GM12878 (cell line): ENCODE results near the gene DNAJB2. TPM values are rescaled to one million over a fixed set of nuclear protein-coding genes. Genes with fewer than 3 reads are reported as not detected.

Source experiments
- ATAC-seq: fragments of 200-7000 bp; cut with Tn5 transposase; 3 replicates; pipeline ENCODE4 v1.9.1; 2020; ENCODE audit warnings: mild to moderate bottlenecking, moderate library complexity
- BruUV-seq: library from RNA; stranded (reverse); fragments of 400-500 nt; replicated peaks from 2 replicates; lab custom pipeline; 2021; lab: Mats Ljungman, UMichigan
- CTCF ChIA-PET: fragments of 300-600 bp; sonication (Branson Sonifier 250); formaldehyde crosslinking; extraction: SDS; loops from one replicate; lab custom pipeline; 2021; ENCODE audit warnings: inconsistent platforms; lab: Yijun Ruan, JAX
- POLR2A ChIA-PET: fragments of 350-600 bp; formaldehyde crosslinking; extraction: SDS; loops from one replicate; lab custom pipeline; 2021; ENCODE audit warnings: inconsistent platforms; lab: Charles Lee
- RAD21 ChIA-PET: fragments of 300-600 bp; sonication (Branson Sonifier 250); formaldehyde crosslinking; loops from one replicate; lab custom pipeline; 2023; ENCODE audit warnings: antibody characterized with exemption; ENCODE audit not compliant: unreplicated experiment; lab: Charles Lee
- SMC1A ChIA-PET: fragments of 300-600 bp; sonication (Branson Sonifier 250); formaldehyde crosslinking; loops from one replicate; lab custom pipeline; 2023; ENCODE audit not compliant: unreplicated experiment, uncharacterized antibody; lab: Charles Lee
- DNase-seq: peaks from one replicate; pipeline ENCODE4 v3.0.0-alpha.2; 2011; ENCODE audit warnings: low read depth, low spot score
- FAIRE-seq: peaks from 3 replicates; lab custom pipeline; 2011; peaks lifted over from hg19 to GRCh38; lab: Jason Lieb, UNC
- H2AFZ ChIP-seq: 2 replicates; pipeline ENCODE4 v1.6.0; 2011; ENCODE audit warnings: low read depth, low read length, control low read depth; ENCODE audit not compliant: control insufficient read depth
- H3K27ac ChIP-seq: 2 replicates; pipeline ENCODE4 v1.5.1; 2011; ENCODE audit warnings: control low read depth; ENCODE audit not compliant: control insufficient read depth, insufficient read depth
- H3K27me3 ChIP-seq, 2 experiments: replicated peaks in 1 of 2; 2 replicates each; pipeline versions ENCODE4 v1.6.0 to v1.6.1; 2011; ENCODE audit warnings: low read length in 1 of 2; ENCODE audit not compliant: control insufficient read depth in 2 of 2, insufficient read depth in 2 of 2
- H3K36me3 ChIP-seq, 2 experiments: 2 replicates each; pipeline ENCODE4 v1.5.1; 2011; ENCODE audit warnings: low read length in 1 of 2; ENCODE audit not compliant: control insufficient read depth in 2 of 2, insufficient read depth in 2 of 2
- H3K4me1 ChIP-seq: 2 replicates; pipeline ENCODE4 v1.6.1; 2011; ENCODE audit warnings: mild to moderate bottlenecking, low read length, moderate library complexity, mixed read lengths; ENCODE audit not compliant: control insufficient read depth, insufficient read depth
- H3K4me2 ChIP-seq: 2 replicates; pipeline ENCODE4 v1.6.0; 2011; ENCODE audit warnings: control low read depth; ENCODE audit not compliant: control insufficient read depth, insufficient read depth
- H3K4me3 ChIP-seq: fragments of 200-600 bp; sonication (generic); 2 replicates; pipeline ENCODE4 v1.5.1; 2016
- H3K79me2 ChIP-seq: 2 replicates; pipeline ENCODE4 v1.6.0; 2011; ENCODE audit warnings: low read length; ENCODE audit not compliant: control insufficient read depth, insufficient read depth
- H3K9ac ChIP-seq: 2 replicates; pipeline ENCODE4 v1.8.0; 2011; ENCODE audit warnings: low read length, control low read depth, mixed read lengths; ENCODE audit not compliant: control insufficient read depth, insufficient read depth
- H3K9me3 ChIP-seq: replicated peaks from 3 replicates; pipeline ENCODE4 v1.5.1; 2011; ENCODE audit warnings: mild to moderate bottlenecking, low read length; ENCODE audit not compliant: control insufficient read depth, insufficient read depth
- H4K20me1 ChIP-seq: 2 replicates; pipeline ENCODE4 v1.6.0; 2011; ENCODE audit not compliant: control insufficient read depth, insufficient read depth
- ATF3 ChIP-seq: IDR thresholded peaks from 2 replicates; pipeline ENCODE4 v1.6.1; 2011; ENCODE audit warnings: low read depth, mild to moderate bottlenecking, low read length, moderate library complexity, borderline replicate concordance; ENCODE audit errors: extremely low read depth
- BCL11A ChIP-seq: IDR thresholded peaks from 2 replicates; pipeline ENCODE4 v1.6.1; 2011; ENCODE audit warnings: low read depth, low read length
- CEBPB ChIP-seq, 2 experiments: fragments of 150-350 bp in 1 of 2; IDR thresholded peaks; 2 replicates each; pipeline ENCODE4 v1.6.1; 2012 to 2014; ENCODE audit warnings: low read depth in 2 of 2, low read length in 2 of 2, borderline replicate concordance in 1 of 2, inconsistent platforms in 1 of 2
- CHD4 ChIP-seq: fragments of 200-600 bp; sonication (generic); IDR thresholded peaks from 2 replicates; pipeline ENCODE4 v1.6.1; 2016; ENCODE audit warnings: mild to moderate bottlenecking
- E2F4 ChIP-seq: IDR thresholded peaks from 2 replicates; pipeline ENCODE4 v1.6.1; 2012; ENCODE audit warnings: low read depth, low read length, improper control_type of control experiment
- EZH2 ChIP-seq: IDR thresholded peaks from 2 replicates; pipeline ENCODE4 v1.6.1; 2012; ENCODE audit warnings: low read depth, mild to moderate bottlenecking, control low read depth, inconsistent platforms, low read length, borderline replicate concordance; ENCODE audit not compliant: control insufficient read depth
- GABPA ChIP-seq: IDR thresholded peaks from 2 replicates; pipeline ENCODE4 v1.6.1; 2014; ENCODE audit warnings: antibody characterized with exemption, low read depth, mild to moderate bottlenecking, inconsistent platforms
- HDAC6 ChIP-seq: fragments of 200-600 bp; sonication (generic); IDR thresholded peaks from one replicate; pipeline ENCODE4 v1.8.0; 2017; ENCODE audit warnings: antibody characterized with exemption; ENCODE audit not compliant: unreplicated experiment
- IRF3 ChIP-seq: fragments of 450-650 bp; IDR thresholded peaks from 2 replicates; pipeline ENCODE4 v1.6.1; 2014; ENCODE audit warnings: mild to moderate bottlenecking
- MEF2A ChIP-seq: IDR thresholded peaks from 2 replicates; pipeline ENCODE4 v1.6.1; 2011; ENCODE audit warnings: low read depth, mild to moderate bottlenecking, low read length, moderate library complexity; ENCODE audit not compliant: insufficient read depth
- SMAD1 ChIP-seq: fragments of 450-650 bp; IDR thresholded peaks from 2 replicates; pipeline ENCODE4 v1.6.1; 2018; ENCODE audit warnings: mild to moderate bottlenecking, low read depth; ENCODE audit not compliant: partially characterized antibody
- USF1 ChIP-seq: IDR thresholded peaks from 2 replicates; pipeline ENCODE4 v1.6.1; 2011; ENCODE audit warnings: borderline replicate concordance, low read depth, mild to moderate bottlenecking, moderate library complexity, mixed read lengths, low read length; ENCODE audit not compliant: insufficient read depth; ENCODE audit errors: extremely low read length
- USF2 ChIP-seq: IDR thresholded peaks from 2 replicates; pipeline ENCODE4 v1.6.1; 2011; ENCODE audit warnings: low read depth, low read length, improper control_type of control experiment, borderline replicate concordance
- ZBTB4 ChIP-seq: fragments of 450-650 bp; formaldehyde crosslinking; IDR thresholded peaks from 2 replicates; pipeline ENCODE4 v1.4.0; 2022; ENCODE audit warnings: mild to moderate bottlenecking, moderate library complexity
- WGBS: methylation state at CpG from one replicate; pipeline ENCODE4 v1.1.6; 2016; ENCODE audit warnings: low lambda C conversion rate; ENCODE audit not compliant: insufficient replicate concordance, insufficient coverage; ENCODE audit errors: missing lambda C conversion rate; 5-methylcytosine and 5-hydroxymethylcytosine counted together
- in situ Hi-C: fragments of 300-500 bp; cut with MboI; formaldehyde crosslinking; loops from 9 replicates; pipeline ENCODE4 v1.14.3; 2018; ENCODE audit warnings: mixed read lengths
- intact Hi-C: fragments of 100-400 bp; cut with micrococcal nuclease; formaldehyde crosslinking; loops from one replicate; pipeline ENCODE4 v1.14.2; 2022; ENCODE audit not compliant: unreplicated experiment
- polyA plus RNA-seq, 11 experiments: library from polyadenylated mRNA; depleted of rRNA in 4 of 11; unstranded in 6 of 11; stranded (reverse) in 5 of 11; fragments of >200 nt; fragmentation: Nextera tagmentation in 4 of 11; fragmentation: Illumina TruSeq in 1 of 11; extraction: Ambion mirVana in 4 of 11; extraction: Trizol in 1 of 11; gene quantifications; 1 replicate in 1 of 11; 2 replicates in 10 of 11; pipeline versions ENCODE4 v1.2.1 to v1.2.3, GENCODE V29; 2011 to 2016; ENCODE audit warnings: inconsistent platforms in 2 of 11, missing spikeins in 2 of 11, low read depth in 1 of 11
- total RNA-seq, 4 experiments: library from RNA; depleted of rRNA in 3 of 4; stranded (reverse); fragments of >200 nt in 3 of 4; fragmentation: Illumina TruSeq in 1 of 4; extraction: Trizol in 1 of 4; gene quantifications; 2 replicates each; pipeline versions ENCODE4 v1.2.1 to v1.2.3, GENCODE V29; 2013 to 2021

The DNAJB2 gene
- total and polyA plus RNA-seq, 10 of the 15 experiments (the other 5 are each of a cell fraction or from before 2014, with no cell fraction given) = 0.26 to 36.5 (median 12.5) TPM

GRCh38 chr2:219274361-219274921 lies 4.7 kb upstream of the DNAJB2 start:
- Histone ChIP-seq H3K79me2 (no peaks in the 10 kb centered on the region), H2AFZ (no peak overlapping the region), H3K9me3 (no peaks in the 10 kb centered on the region), H3K4me1 (peaks cover 15% of the 10 kb centered on the region), H3K27ac (no peak overlapping the region), H3K9ac (no peak overlapping the region), H4K20me1 (no peaks in the 10 kb centered on the region), H3K27me3 (no peaks in the 10 kb centered on the region), H3K4me2 (no peak overlapping the region), H3K36me3 (no peaks in the 10 kb centered on the region), H3K4me3 (no peak overlapping the region)
- CTCF ChIA-PET = interaction anchor here (0.9 to 13.5 kb wide), 9 partner anchors 12 to 115 kb away, joined by 3 to 257 read pairs (median 4); partner anchors contain the start of gene TUBA4A
- RAD21 ChIA-PET = interaction anchor here (0.7 to 2.2 kb wide), 3 partner anchors 20 to 25 kb away, joined by 3 to 10 read pairs (median 8); partner anchors contain the start of gene TUBA4A
- FAIRE-seq (no peak), DNase-seq (no peak), ATAC-seq (no peak)
- 59% methylated on average over 6 of the region's 6 CpGs for WGBS
- POLR2A ChIA-PET = interaction anchor here (0.6 to 2.1 kb wide), 6 partner anchors 16 to 35 kb away, joined by 4 to 9 read pairs (median 6); partner anchors contain the start of gene TUBA4B
- SMC1A ChIA-PET = interaction anchor here (1.0 to 8.3 kb wide), 5 partner anchors 19 to 99 kb away, joined by 3 to 98 read pairs (median 6); partner anchors contain the start of genes TUBA4A and TUBA4B
- intact Hi-C loops = no loop called here
- in situ Hi-C loops = no loop called here
- TF ChIP-seq EZH2 = no peak
- no peak for TF ChIP-seq E2F4
- TF ChIP-seq IRF3 = no peak
- TF ChIP-seq CEBPB (IDR thresholded peaks at IDR 0.05; ENCODE audit: borderline replicate concordance in 1 of 2, low read depth in 2 of 2, low read length in 2 of 2) = no peak
- no peak for TF ChIP-seq ATF3
- TF ChIP-seq CHD4 = no peak
- TF ChIP-seq HDAC6 = no peak
- TF ChIP-seq USF2 = no peak
- no peak for TF ChIP-seq USF1
- no peak for TF ChIP-seq GABPA
- TF ChIP-seq BCL11A = no peak
- TF ChIP-seq SMAD1 = no peak
- no peak for TF ChIP-seq MEF2A
- no peak for TF ChIP-seq ZBTB4 (CRISPR knock-in tag)
- BruUV-seq = no TSS peak
